PC-9 (cell line): ENCODE results near the gene RUNX2. TPM values are rescaled to one million over a fixed set of nuclear protein-coding genes. Genes with fewer than 3 reads are reported as not detected.

ENCODE experiments used
- BruUV-seq: library from RNA; stranded (reverse); fragments of 400-500 nt; replicated peaks from 2 replicates; lab custom pipeline; 2021; lab: Mats Ljungman, UMichigan
- CTCF ChIA-PET: fragments of 300-600 bp; sonication (Branson Sonifier 250); formaldehyde crosslinking; loops from one replicate; lab custom pipeline; 2022; ENCODE audit warnings: antibody characterized with exemption; lab: Charles Lee
- POLR2A ChIA-PET: fragments of 300-600 bp; sonication (Branson Sonifier 250); formaldehyde crosslinking; loops from one replicate; lab custom pipeline; 2022; ENCODE audit warnings: antibody characterized with exemption; ENCODE audit not compliant: unreplicated experiment; lab: Charles Lee
- DNase-seq, 2 experiments: peaks; one replicate each; pipeline versions ENCODE4 v3.0.0 to v3.0.0-alpha.2; 2015 to 2022; ENCODE audit warnings: mixed read lengths in 1 of 2
- H2AFZ ChIP-seq: fragments of 200-600 bp; sonication (generic); 2 replicates; pipeline ENCODE4 v1.8.1; 2017; ENCODE audit warnings: antibody characterized with exemption
- H3F3A ChIP-seq: fragments of 200-600 bp; sonication (generic); 2 replicates; pipeline ENCODE4 v1.8.1; 2017; ENCODE audit warnings: antibody characterized with exemption, mild to moderate bottlenecking, low read depth; ENCODE audit not compliant: insufficient read depth
- H3K27ac ChIP-seq: fragments of 200-600 bp; sonication (generic); 2 replicates; pipeline ENCODE4 v1.6.1; 2016; ENCODE audit warnings: mixed run types
- H3K27me3 ChIP-seq: fragments of 200-600 bp; sonication (generic); 2 replicates; pipeline ENCODE4 v1.6.1; 2016; ENCODE audit warnings: low read depth, mixed run types; ENCODE audit not compliant: insufficient read depth
- H3K36me3 ChIP-seq: fragments of 200-600 bp; sonication (generic); 2 replicates; pipeline ENCODE4 v1.6.1; 2016; ENCODE audit warnings: low read depth, mixed run types
- H3K4me1 ChIP-seq: fragments of 200-600 bp; sonication (generic); replicated peaks from 2 replicates; pipeline ENCODE4 v1.6.1; 2016; ENCODE audit warnings: mixed run types; ENCODE audit not compliant: insufficient read depth
- H3K4me2 ChIP-seq: fragments of 200-600 bp; sonication (generic); 2 replicates; pipeline ENCODE4 v1.6.1; 2017; ENCODE audit warnings: mixed run types
- H3K4me3 ChIP-seq: fragments of 200-600 bp; sonication (generic); 2 replicates; pipeline ENCODE4 v1.6.1; 2016; ENCODE audit warnings: mixed run types
- H3K79me2 ChIP-seq: fragments of 200-600 bp; sonication (generic); 2 replicates; pipeline ENCODE4 v1.6.1; 2017; ENCODE audit warnings: low read depth, mixed run types
- H3K9me2 ChIP-seq: fragments of 200-600 bp; sonication (generic); 2 replicates; pipeline ENCODE4 v1.8.1; 2017; ENCODE audit warnings: mild to moderate bottlenecking; ENCODE audit not compliant: insufficient read depth
- H3K9me3 ChIP-seq: fragments of 200-600 bp; sonication (generic); 2 replicates; pipeline ENCODE4 v1.8.1; 2016; ENCODE audit warnings: low read depth; ENCODE audit not compliant: insufficient read depth
- H4K20me1 ChIP-seq: fragments of 200-600 bp; sonication (generic); 2 replicates; pipeline ENCODE4 v1.8.1; 2017; ENCODE audit not compliant: insufficient read depth
- CTCF ChIP-seq: fragments of 200-600 bp; sonication (generic); conservative IDR thresholded peaks from 2 replicates; pipeline ENCODE4 v1.6.1; 2017; ENCODE audit warnings: mixed run types, antibody characterized with exemption, mild to moderate bottlenecking, moderate library complexity
- EZH2 ChIP-seq: fragments of 200-600 bp; sonication (generic); IDR thresholded peaks from 2 replicates; pipeline ENCODE4 v1.8.0; 2017; ENCODE audit warnings: antibody characterized with exemption, low read depth
- intact Hi-C: fragments of 100-400 bp; cut with micrococcal nuclease; formaldehyde crosslinking; loops from one replicate; pipeline ENCODE4 v1.10.0; 2022; ENCODE audit not compliant: unreplicated experiment
- total RNA-seq: library from RNA; stranded (reverse); gene quantifications from 2 replicates; pipeline ENCODE4 v1.2.3, GENCODE V29; 2021

RUNX2 gene
- total RNA-seq, 1 experiment from 2014 or later, result 12.5 TPM

GRCh38 chr6:45643126-45643525 lies 315.0 kb downstream of the RUNX2 start:
- no peaks in the 10 kb centered on the region for H3K9me3 ChIP-seq
- no peak for DNase-seq
- H3K9me2 ChIP-seq, result no peaks in the 10 kb centered on the region
- H3K36me3 ChIP-seq, result no peaks in the 10 kb centered on the region
- no peak overlapping the region for H3K27ac ChIP-seq
- no peak overlapping the region for H3K4me3 ChIP-seq
- H3F3A ChIP-seq, result peaks cover 3% of the 10 kb centered on the region; the same call in 1 of the 2 replicates
- POLR2A ChIA-PET, result no interaction called here
- no peaks in the 10 kb centered on the region for H4K20me1 ChIP-seq
- no peak overlapping the region for H2AFZ ChIP-seq
- intact Hi-C loops, result no loop called here
- CTCF ChIA-PET, result interaction anchor here (0.6 kb wide), 1 partner anchor 71 kb away, joined by 16 read pairs; no protein-coding TSS in a partner anchor
- H3K27me3 ChIP-seq, result no peaks in the 10 kb centered on the region
- peaks cover 14% of the 10 kb centered on the region for H3K4me1 ChIP-seq
- H3K4me2 ChIP-seq, result no peak overlapping the region
- BruUV-seq, result no TSS peak
- TF ChIP-seq EZH2 (no peak), CTCF (no peak)
- no peaks in the 10 kb centered on the region for H3K79me2 ChIP-seq

GRCh38 chr6:45644720-45645119 lies 316.6 kb downstream of the RUNX2 start:
- H3K4me1 ChIP-seq, result peaks cover 13% of the 10 kb centered on the region
- H3F3A ChIP-seq, result peaks cover 3% of the 10 kb centered on the region; the same call in 1 of the 2 replicates
- POLR2A ChIA-PET, result no interaction called here
- no peaks in the 10 kb centered on the region for H3K9me2 ChIP-seq
- no peaks in the 10 kb centered on the region for H3K36me3 ChIP-seq
- DNase-seq, result no peak
- H3K9me3 ChIP-seq, result no peaks in the 10 kb centered on the region
- no peak overlapping the region for H2AFZ ChIP-seq
- no peaks in the 10 kb centered on the region for H3K79me2 ChIP-seq
- TF ChIP-seq CTCF (no peak), EZH2 (no peak)
- H3K4me2 ChIP-seq, result no peak overlapping the region
- intact Hi-C loops, result no loop called here
- H4K20me1 ChIP-seq, result no peaks in the 10 kb centered on the region
- no peak overlapping the region for H3K4me3 ChIP-seq
- CTCF ChIA-PET, result no interaction called here
- no peaks in the 10 kb centered on the region for H3K27me3 ChIP-seq
- no TSS peak for BruUV-seq
- H3K27ac ChIP-seq, result no peak overlapping the region

- Histone ChIP-seq H3K9me2 (no peaks in the 10 kb centered on the region), H4K20me1 (no peaks in the 10 kb centered on the region), H3K9me3 (no peaks in the 10 kb centered on the region), H3K4me2 (no peak overlapping the region), H3F3A (peaks cover 3% of the 10 kb centered on the region; the same call in 1 of the 2 replicates), H3K4me1 (peaks cover 13% of the 10 kb centered on the region), H3K27ac (no peak overlapping the region), H3K4me3 (no peak overlapping the region), H3K27me3 (no peaks in the 10 kb centered on the region), H3K79me2 (no peaks in the 10 kb centered on the region), H3K36me3 (no peaks in the 10 kb centered on the region), H2AFZ (no peak overlapping the region)
- DNase-seq, result no peak
- no TSS peak for BruUV-seq
- CTCF ChIA-PET, result interaction anchor here (1.2 kb wide), 1 partner anchor 35 kb away, joined by 3 read pairs; no protein-coding TSS in a partner anchor
- TF ChIP-seq EZH2, result no peak
- no peak for TF ChIP-seq CTCF
- POLR2A ChIA-PET, result no interaction called here
- intact Hi-C loops, result no loop called here
Measured at GRCh38 chr6:45645302-45645701, 317.2 kb downstream of the RUNX2 start.
